Measurements from ENCODE around the gene SSH2.
"Not testable (repeated sequence)": the region's sequence is repeated elsewhere in the genome, so short reads cannot be mapped to it uniquely, and the experiment has no call there.

Gene SSH2

GRCh38 chr17:29905879-29906167, 24.2 kb downstream of the SSH2 start:
- Histone ChIP-seq H3K9me2 (replicated peaks; ENCODE audit: insufficient read depth, low read length) (no peaks in the 10 kb centered on the region), H4K20me1 (ENCODE audit: insufficient read depth, low read length) (no peaks in the 10 kb centered on the region), H2AFZ (ENCODE audit: low read length) (no peak overlapping the region), H3K36me3 (replicated peaks; ENCODE audit: insufficient read depth, low read length) (no peaks in the 10 kb centered on the region), H3K79me2 (ENCODE audit: low read length) (peaks cover 82% of the 10 kb centered on the region), H3K27me3 (replicated peaks; ENCODE audit: insufficient read depth, low read length) (no peaks in the 10 kb centered on the region), H3K27ac (ENCODE audit: low read length) (no peak overlapping the region), H3K4me2 (ENCODE audit: low read depth, low read length) (no peak overlapping the region), H3K4me1 (ENCODE audit: low read length) (no peaks in the 10 kb centered on the region), H3F3A (ENCODE audit: insufficient read depth, low read length) (no peaks in the 10 kb centered on the region), H3K9ac (ENCODE audit: low read length) (no peak overlapping the region), H3K9me3 (replicated peaks; ENCODE audit: insufficient read depth, low read length) (no peaks in the 10 kb centered on the region), H3K4me3 (ENCODE audit: low read length) (no peak overlapping the region)
- DNase-seq = no peak
- TF ChIP-seq EZH2 (optimal IDR thresholded peaks at IDR 0.05; ENCODE audit: low read depth, low read length) (no peak), EZH2phosphoT487 (IDR thresholded peaks at IDR 0.05; ENCODE audit: low read length) (no peak), CTCF (IDR thresholded peaks at IDR 0.05; ENCODE audit: low read length) (no peak)

- Histone ChIP-seq H3K4me3 (ENCODE audit: low read length) (no peak overlapping the region), H4K20me1 (ENCODE audit: insufficient read depth, low read length) (no peaks in the 10 kb centered on the region), H3F3A (ENCODE audit: insufficient read depth, low read length) (no peaks in the 10 kb centered on the region), H2AFZ (ENCODE audit: low read length) (no peak overlapping the region), H3K27ac (ENCODE audit: low read length) (no peak overlapping the region), H3K9ac (ENCODE audit: low read length) (no peak overlapping the region), H3K27me3 (replicated peaks; ENCODE audit: insufficient read depth, low read length) (no peaks in the 10 kb centered on the region), H3K36me3 (replicated peaks; ENCODE audit: insufficient read depth, low read length) (no peaks in the 10 kb centered on the region), H3K9me2 (replicated peaks; ENCODE audit: insufficient read depth, low read length) (no peaks in the 10 kb centered on the region), H3K4me1 (ENCODE audit: low read length) (no peaks in the 10 kb centered on the region), H3K79me2 (ENCODE audit: low read length) (peaks cover 80% of the 10 kb centered on the region), H3K4me2 (ENCODE audit: low read depth, low read length) (no peak overlapping the region), H3K9me3 (replicated peaks; ENCODE audit: insufficient read depth, low read length) (no peaks in the 10 kb centered on the region)
- no peak for TF ChIP-seq EZH2 (optimal IDR thresholded peaks at IDR 0.05; ENCODE audit: low read depth, low read length)
- TF ChIP-seq EZH2phosphoT487 (IDR thresholded peaks at IDR 0.05; ENCODE audit: low read length) = no peak
- no peak for TF ChIP-seq CTCF (IDR thresholded peaks at IDR 0.05; ENCODE audit: low read length)
- no peak for DNase-seq
Measured at GRCh38 chr17:29905086-29905878, 24.7 kb downstream of the SSH2 start.

- H3K27ac ChIP-seq (ENCODE audit: low read length) = no peak overlapping the region
- H3K4me1 ChIP-seq (ENCODE audit: low read length) = no peaks in the 10 kb centered on the region
- no peaks in the 10 kb centered on the region for H3K9me3 ChIP-seq (replicated peaks; ENCODE audit: insufficient read depth, low read length)
- H3K27me3 ChIP-seq (replicated peaks; ENCODE audit: insufficient read depth, low read length) = no peaks in the 10 kb centered on the region
- no peak for DNase-seq
- TF ChIP-seq CTCF (IDR thresholded peaks at IDR 0.05; ENCODE audit: low read length) = no peak
- TF ChIP-seq EZH2phosphoT487 (IDR thresholded peaks at IDR 0.05; ENCODE audit: low read length) = no peak
- no peak for TF ChIP-seq EZH2 (optimal IDR thresholded peaks at IDR 0.05; ENCODE audit: low read depth, low read length)
- no peaks in the 10 kb centered on the region for H3F3A ChIP-seq (ENCODE audit: insufficient read depth, low read length)
- no peaks in the 10 kb centered on the region for H3K36me3 ChIP-seq (replicated peaks; ENCODE audit: insufficient read depth, low read length)
- H2AFZ ChIP-seq (ENCODE audit: low read length) = no peak overlapping the region
- H4K20me1 ChIP-seq (ENCODE audit: insufficient read depth, low read length) = no peaks in the 10 kb centered on the region
- H3K4me2 ChIP-seq (ENCODE audit: low read depth, low read length) = no peak overlapping the region
- H3K9me2 ChIP-seq (replicated peaks; ENCODE audit: insufficient read depth, low read length) = no peaks in the 10 kb centered on the region
- peaks cover 69% of the 10 kb centered on the region for H3K79me2 ChIP-seq (ENCODE audit: low read length)
- no peak overlapping the region for H3K9ac ChIP-seq (ENCODE audit: low read length)
- H3K4me3 ChIP-seq (ENCODE audit: low read length) = no peak overlapping the region
Measured at GRCh38 chr17:29903471-29903870, 26.6 kb downstream of the SSH2 start.

- not testable (repeated sequence) for H3K4me3 ChIP-seq (ENCODE audit: low read length); H3K4me1 ChIP-seq (ENCODE audit: low read length); DNase-seq; H3K9me2 ChIP-seq (replicated peaks; ENCODE audit: insufficient read depth, low read length); H3K9me3 ChIP-seq (replicated peaks; ENCODE audit: insufficient read depth, low read length); H3K4me2 ChIP-seq (ENCODE audit: low read depth, low read length); H3K27ac ChIP-seq (ENCODE audit: low read length); H4K20me1 ChIP-seq (ENCODE audit: insufficient read depth, low read length); H3K27me3 ChIP-seq (replicated peaks; ENCODE audit: insufficient read depth, low read length); H3K9ac ChIP-seq (ENCODE audit: low read length); H3K36me3 ChIP-seq (replicated peaks; ENCODE audit: insufficient read depth, low read length); H3F3A ChIP-seq (ENCODE audit: insufficient read depth, low read length); H2AFZ ChIP-seq (ENCODE audit: low read length)
- H3K79me2 ChIP-seq (ENCODE audit: low read length) = peaks cover 34% of the 10 kb centered on the region
Measured at GRCh38 chr17:29897136-29897535, 32.9 kb downstream of the SSH2 start.
